Thoracic aorta (tissue), 2 donors: ENCODE data around the gene TNFRSF1A. TPM values are rescaled to one million over a fixed set of nuclear protein-coding genes. Genes with fewer than 3 reads are reported as not detected.

Experiments used
- ATAC-seq: fragments of 150-250 bp; one replicate; pipeline ENCODE4 v1.8.0; 2017; ENCODE audit warnings: low read depth; ENCODE audit not compliant: insufficient number of reproducible peaks, low FRiP score
- DNase-seq: peaks from one replicate; pipeline ENCODE4 v3.0.0-alpha.2; 2020; ENCODE audit warnings: low spot score
- H3K27ac ChIP-seq, 2 donors: fragments of 200-600 bp; sonication (generic); 1 replicate in 1 of 2; 2 replicates in 1 of 2; pipeline ENCODE4 v1.5.1; 2016; ENCODE audit warnings: mild to moderate bottlenecking in 2 of 2, moderate library complexity in 2 of 2
- H3K27me3 ChIP-seq: fragments of 200-600 bp; sonication (generic); replicated peaks from 2 replicates; pipeline ENCODE4 v1.6.0; 2016; ENCODE audit warnings: mild to moderate bottlenecking; ENCODE audit not compliant: insufficient read depth
- H3K36me3 ChIP-seq: fragments of 200-600 bp; sonication (generic); one replicate; pipeline ENCODE4 v1.5.1; 2016
- H3K4me1 ChIP-seq, 2 donors: fragments of 200-600 bp; sonication (generic); 1 replicate in 1 of 2; 2 replicates in 1 of 2; pipeline versions ENCODE4 v1.5.1 to v1.6.0; 2016; ENCODE audit warnings: low read depth in 2 of 2, mild to moderate bottlenecking in 1 of 2; ENCODE audit not compliant: control insufficient read depth in 1 of 2
- H3K4me3 ChIP-seq: fragments of 200-600 bp; sonication (generic); 2 replicates; pipeline ENCODE4 v1.5.1; 2016; ENCODE audit warnings: mild to moderate bottlenecking
- H3K9me3 ChIP-seq: fragments of 200-600 bp; sonication (generic); 2 replicates; pipeline ENCODE4 v1.5.1; 2016
- total RNA-seq, 2 donors: library from RNA; depleted of rRNA; stranded (reverse); fragments of >200 nt; gene quantifications; one replicate each; pipeline versions ENCODE4 v1.1.0 to v1.2.3, GENCODE V29; 2016
- TF ChIP-seq, protein P1 (sequence below): fragments of 200-600 bp; sonication (generic); IDR thresholded peaks from one replicate; pipeline ENCODE4 v1.5.1; 2019; ENCODE audit warnings: antibody characterized with exemption

TNFRSF1A gene
- total RNA-seq, 2 donors from 2014 or later: 311 to 384 TPM

DNA sequence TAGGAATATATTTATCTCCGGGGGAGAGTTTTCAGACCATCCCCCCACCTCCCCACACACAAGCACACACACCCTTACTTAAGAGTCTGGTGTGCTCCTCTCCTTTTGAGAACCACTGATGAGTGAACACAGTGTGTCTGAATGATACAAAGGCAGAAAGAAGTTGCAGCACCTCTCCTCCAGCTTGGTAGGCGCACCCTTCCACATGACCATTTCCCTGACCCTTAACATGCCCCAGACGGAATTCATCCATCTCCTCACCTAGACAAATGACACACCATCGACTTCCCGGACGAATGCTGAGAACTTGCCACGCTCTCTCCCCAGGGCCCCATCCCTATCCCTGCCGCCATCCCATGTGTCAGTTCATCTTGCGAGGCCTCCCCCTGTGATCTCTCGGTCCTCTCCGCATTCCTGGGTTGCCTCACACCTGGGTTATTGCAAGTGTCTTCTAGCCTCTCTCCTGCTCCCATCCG, 3.9 kb downstream of the TNFRSF1A start:
- Histone ChIP-seq H3K4me1 (peaks cover 45 to 68% of the 10 kb centered on the region in 2 donors), H3K4me3 (peak overlapping the region; percentile 89)

DNA sequence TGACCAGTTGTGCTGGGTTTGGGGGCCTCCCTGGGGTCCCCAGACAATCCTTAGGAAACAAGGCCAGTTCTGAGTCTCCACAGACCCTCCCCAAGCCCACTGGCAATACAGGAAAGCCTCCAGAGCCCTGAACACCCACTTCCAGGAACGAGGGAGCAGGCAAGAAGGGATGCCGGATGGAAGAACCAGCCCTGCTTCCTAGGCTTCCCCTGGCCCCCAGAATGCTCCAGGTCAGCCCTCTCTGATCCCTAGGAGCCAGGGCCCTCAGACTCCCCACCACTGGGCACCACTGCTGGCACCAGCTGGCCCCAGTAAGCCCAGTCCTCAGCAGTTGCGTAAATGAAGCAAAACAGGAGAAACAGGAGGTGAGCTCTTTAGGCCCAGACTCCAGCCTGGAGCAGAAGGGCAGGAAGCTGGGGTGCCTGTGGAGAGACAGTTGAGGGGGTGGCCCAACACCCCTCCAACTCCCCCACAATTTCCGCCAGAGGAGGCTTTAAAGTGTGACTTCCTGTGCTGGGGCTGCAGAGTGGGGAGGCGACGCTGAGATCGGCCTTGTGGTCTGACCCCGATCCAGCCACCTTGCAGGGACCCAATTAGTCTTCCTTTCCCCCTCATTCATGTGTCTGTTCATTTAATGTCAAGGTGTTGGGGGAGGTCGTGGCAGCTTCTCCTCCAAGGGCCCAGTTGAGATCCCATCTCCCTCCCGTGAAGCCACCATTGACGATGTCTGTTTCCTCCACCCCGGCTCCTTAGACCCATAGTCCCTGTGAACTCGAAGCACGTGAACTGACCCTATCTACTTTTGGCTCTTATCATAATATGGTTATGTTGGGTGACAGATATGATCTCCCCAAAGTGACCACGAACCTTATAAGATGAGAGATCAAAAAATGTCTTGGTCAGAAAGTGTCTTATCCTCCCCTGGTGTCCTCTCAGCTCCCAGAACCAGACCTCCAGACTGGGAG, 4.7 kb downstream of the TNFRSF1A start:
- Histone ChIP-seq H3K36me3 (peaks cover 21% of the 10 kb centered on the region), H3K4me1 (peaks cover 37 to 66% of the 10 kb centered on the region in 2 donors), H3K27me3 (no peaks in the 10 kb centered on the region), H3K9me3 (no peaks in the 10 kb centered on the region), H3K4me3 (peak overlapping the region; percentile 89), H3K27ac (peak overlapping the region; percentile 98 to 99)
- TF ChIP-seq, protein P1, sequence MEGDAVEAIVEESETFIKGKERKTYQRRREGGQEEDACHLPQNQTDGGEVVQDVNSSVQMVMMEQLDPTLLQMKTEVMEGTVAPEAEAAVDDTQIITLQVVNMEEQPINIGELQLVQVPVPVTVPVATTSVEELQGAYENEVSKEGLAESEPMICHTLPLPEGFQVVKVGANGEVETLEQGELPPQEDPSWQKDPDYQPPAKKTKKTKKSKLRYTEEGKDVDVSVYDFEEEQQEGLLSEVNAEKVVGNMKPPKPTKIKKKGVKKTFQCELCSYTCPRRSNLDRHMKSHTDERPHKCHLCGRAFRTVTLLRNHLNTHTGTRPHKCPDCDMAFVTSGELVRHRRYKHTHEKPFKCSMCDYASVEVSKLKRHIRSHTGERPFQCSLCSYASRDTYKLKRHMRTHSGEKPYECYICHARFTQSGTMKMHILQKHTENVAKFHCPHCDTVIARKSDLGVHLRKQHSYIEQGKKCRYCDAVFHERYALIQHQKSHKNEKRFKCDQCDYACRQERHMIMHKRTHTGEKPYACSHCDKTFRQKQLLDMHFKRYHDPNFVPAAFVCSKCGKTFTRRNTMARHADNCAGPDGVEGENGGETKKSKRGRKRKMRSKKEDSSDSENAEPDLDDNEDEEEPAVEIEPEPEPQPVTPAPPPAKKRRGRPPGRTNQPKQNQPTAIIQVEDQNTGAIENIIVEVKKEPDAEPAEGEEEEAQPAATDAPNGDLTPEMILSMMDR: no peak
- DNase-seq (no peak), ATAC-seq (no peak)

More for the DNA sequence above, 3.9 kb downstream of the TNFRSF1A start:
- Histone ChIP-seq H3K27ac (peak overlapping the region; percentile 98 to 99), H3K27me3 (no peaks in the 10 kb centered on the region), H3K36me3 (peaks cover 14% of the 10 kb centered on the region), H3K9me3 (no peaks in the 10 kb centered on the region)
- DNase-seq: no peak
- TF ChIP-seq, protein P1: no peak
- no peak for ATAC-seq

DNA sequence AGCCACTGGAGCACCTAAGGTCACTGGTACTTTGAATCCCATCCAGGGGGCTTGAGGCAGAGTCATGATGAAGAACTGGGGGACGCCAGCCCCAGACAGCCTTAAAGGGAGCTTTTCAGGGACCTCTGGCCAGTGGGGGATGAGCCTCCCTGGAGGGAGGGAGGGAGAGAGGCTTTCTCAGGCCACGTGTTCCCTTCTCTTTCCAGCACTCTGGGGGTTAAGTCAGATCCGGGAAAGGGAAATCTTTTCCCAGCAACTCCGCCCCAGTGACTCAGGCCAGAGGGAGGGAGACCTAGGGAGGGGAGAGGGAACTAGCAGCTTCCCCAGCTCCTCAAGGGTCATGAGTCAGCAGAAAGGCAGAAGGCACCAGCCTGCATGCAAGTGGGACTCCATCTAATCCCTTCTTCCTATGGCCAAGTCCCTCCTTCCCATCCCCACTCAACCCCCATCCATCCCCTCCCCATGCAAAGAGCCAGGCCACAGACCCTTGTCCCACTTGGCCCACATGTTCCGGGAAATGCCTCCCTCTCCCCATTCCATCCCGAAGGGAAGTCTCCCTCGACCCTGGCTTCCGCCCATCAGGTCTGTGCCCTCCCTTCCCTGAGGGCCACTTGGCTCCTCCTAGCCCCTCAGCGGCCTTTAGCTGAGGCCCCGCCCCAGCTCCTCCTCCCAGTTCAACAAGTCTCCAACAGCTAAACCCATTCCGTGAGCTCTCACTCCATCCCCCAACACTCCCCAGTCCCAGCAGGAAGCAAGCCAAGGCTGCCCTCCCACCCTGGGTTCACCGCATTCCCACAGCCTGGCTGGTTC, 5.6 kb downstream of the TNFRSF1A start:
- DNase-seq (peak; percentile 91), ATAC-seq (peak; percentile 93)
- H3K4me1 ChIP-seq: peaks cover 37 to 68% of the 10 kb centered on the region in 2 donors
- peak overlapping the region; percentile 98 to 99 for H3K27ac ChIP-seq
- TF ChIP-seq, protein P1: no peak
- no peaks in the 10 kb centered on the region for H3K27me3 ChIP-seq
- H3K36me3 ChIP-seq: peaks cover 28% of the 10 kb centered on the region
- H3K4me3 ChIP-seq: peak overlapping the region; percentile 89
- no peaks in the 10 kb centered on the region for H3K9me3 ChIP-seq

DNA sequence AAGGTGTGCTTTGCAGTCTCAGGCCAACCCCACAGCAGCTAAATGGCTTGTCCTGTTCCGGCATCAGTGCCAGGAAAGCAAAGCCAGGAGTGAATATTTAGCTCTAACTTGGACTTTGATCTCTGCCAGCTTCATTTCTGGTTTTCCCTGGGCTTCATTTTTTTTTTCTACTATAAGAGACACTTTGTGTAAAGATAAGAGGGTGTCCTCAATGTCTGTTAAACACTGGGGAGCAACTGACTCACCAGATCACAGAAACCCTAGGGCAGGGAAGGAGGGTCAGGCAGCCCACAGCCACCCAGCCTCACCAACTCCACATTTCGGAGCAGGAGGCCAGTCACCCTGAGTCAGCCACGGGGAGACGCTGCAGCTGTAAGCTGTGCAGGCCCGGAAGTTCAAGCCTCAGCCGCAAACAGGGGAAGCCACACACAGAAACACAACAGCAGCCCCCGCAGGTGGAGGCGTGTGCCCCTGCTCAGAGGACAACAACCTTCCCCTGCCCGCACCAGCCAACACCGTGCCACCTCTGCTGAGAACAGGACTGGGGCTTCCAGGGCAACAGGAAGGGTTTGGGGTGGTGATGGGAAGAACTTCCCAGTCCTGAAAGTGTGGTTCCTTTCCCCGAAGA, 6.3 kb downstream of the TNFRSF1A start:
- peak; percentile 22 for ATAC-seq
- Histone ChIP-seq H3K9me3 (no peaks in the 10 kb centered on the region), H3K27ac (peak overlapping the region; percentile 98 to 99), H3K27me3 (no peaks in the 10 kb centered on the region), H3K4me1 (peaks cover 37 to 76% of the 10 kb centered on the region in 2 donors), H3K4me3 (peak overlapping the region; percentile 89), H3K36me3 (peaks cover 35% of the 10 kb centered on the region)
- DNase-seq: peak; percentile 80
- TF ChIP-seq, protein P1: peak; percentile 55
